GM12878 (cell line): ENCODE results near the gene NPAS3. TPM values are rescaled to one million over a fixed set of nuclear protein-coding genes. Genes with fewer than 3 reads are reported as not detected.

Experiments used
- ATAC-seq: fragments of 200-7000 bp; cut with Tn5 transposase; 3 replicates; pipeline ENCODE4 v1.9.1; 2020; ENCODE audit warnings: mild to moderate bottlenecking, moderate library complexity
- BruUV-seq: library from RNA; stranded (reverse); fragments of 400-500 nt; replicated peaks from 2 replicates; lab custom pipeline; 2021; lab: Mats Ljungman, UMichigan
- CTCF ChIA-PET: fragments of 300-600 bp; sonication (Branson Sonifier 250); formaldehyde crosslinking; extraction: SDS; loops from one replicate; lab custom pipeline; 2021; ENCODE audit warnings: inconsistent platforms; lab: Yijun Ruan, JAX
- POLR2A ChIA-PET: fragments of 350-600 bp; formaldehyde crosslinking; extraction: SDS; loops from one replicate; lab custom pipeline; 2021; ENCODE audit warnings: inconsistent platforms; lab: Charles Lee
- RAD21 ChIA-PET: fragments of 300-600 bp; sonication (Branson Sonifier 250); formaldehyde crosslinking; loops from one replicate; lab custom pipeline; 2023; ENCODE audit warnings: antibody characterized with exemption; ENCODE audit not compliant: unreplicated experiment; lab: Charles Lee
- SMC1A ChIA-PET: fragments of 300-600 bp; sonication (Branson Sonifier 250); formaldehyde crosslinking; loops from one replicate; lab custom pipeline; 2023; ENCODE audit not compliant: unreplicated experiment, uncharacterized antibody; lab: Charles Lee
- DNase-seq: peaks from one replicate; pipeline ENCODE4 v3.0.0-alpha.2; 2011; ENCODE audit warnings: low read depth, low spot score
- FAIRE-seq: peaks from 3 replicates; lab custom pipeline; 2011; peaks lifted over from hg19 to GRCh38; lab: Jason Lieb, UNC
- H2AFZ ChIP-seq: 2 replicates; pipeline ENCODE4 v1.6.0; 2011; ENCODE audit warnings: low read depth, low read length, control low read depth; ENCODE audit not compliant: control insufficient read depth
- H3K27ac ChIP-seq: 2 replicates; pipeline ENCODE4 v1.5.1; 2011; ENCODE audit warnings: control low read depth; ENCODE audit not compliant: control insufficient read depth, insufficient read depth
- H3K27me3 ChIP-seq, 2 experiments: replicated peaks in 1 of 2; 2 replicates each; pipeline versions ENCODE4 v1.6.0 to v1.6.1; 2011; ENCODE audit warnings: low read length in 1 of 2; ENCODE audit not compliant: control insufficient read depth in 2 of 2, insufficient read depth in 2 of 2
- H3K36me3 ChIP-seq, 2 experiments: 2 replicates each; pipeline ENCODE4 v1.5.1; 2011; ENCODE audit warnings: low read length in 1 of 2; ENCODE audit not compliant: control insufficient read depth in 2 of 2, insufficient read depth in 2 of 2
- H3K4me1 ChIP-seq: 2 replicates; pipeline ENCODE4 v1.6.1; 2011; ENCODE audit warnings: mild to moderate bottlenecking, low read length, moderate library complexity, mixed read lengths; ENCODE audit not compliant: control insufficient read depth, insufficient read depth
- H3K4me2 ChIP-seq: 2 replicates; pipeline ENCODE4 v1.6.0; 2011; ENCODE audit warnings: control low read depth; ENCODE audit not compliant: control insufficient read depth, insufficient read depth
- H3K4me3 ChIP-seq: fragments of 200-600 bp; sonication (generic); 2 replicates; pipeline ENCODE4 v1.5.1; 2016
- H3K79me2 ChIP-seq: 2 replicates; pipeline ENCODE4 v1.6.0; 2011; ENCODE audit warnings: low read length; ENCODE audit not compliant: control insufficient read depth, insufficient read depth
- H3K9ac ChIP-seq: 2 replicates; pipeline ENCODE4 v1.8.0; 2011; ENCODE audit warnings: low read length, control low read depth, mixed read lengths; ENCODE audit not compliant: control insufficient read depth, insufficient read depth
- H3K9me3 ChIP-seq: replicated peaks from 3 replicates; pipeline ENCODE4 v1.5.1; 2011; ENCODE audit warnings: mild to moderate bottlenecking, low read length; ENCODE audit not compliant: control insufficient read depth, insufficient read depth
- H4K20me1 ChIP-seq: 2 replicates; pipeline ENCODE4 v1.6.0; 2011; ENCODE audit not compliant: control insufficient read depth, insufficient read depth
- EGR1 ChIP-seq, 2 experiments: IDR thresholded peaks; 1 replicate in 1 of 2; 2 replicates in 1 of 2; pipeline ENCODE4 v1.6.1; 2011 to 2012; ENCODE audit warnings: low read depth in 2 of 2, low read length in 2 of 2, borderline replicate concordance in 1 of 2, mild to moderate bottlenecking in 1 of 2, moderate library complexity in 1 of 2
- IKZF2 ChIP-seq, 2 experiments: fragments of 450-650 bp; IDR thresholded peaks; 2 replicates each; pipeline ENCODE4 v1.6.1; 2017; ENCODE audit warnings: mild to moderate bottlenecking in 2 of 2, moderate library complexity in 2 of 2
- IRF3 ChIP-seq: fragments of 450-650 bp; IDR thresholded peaks from 2 replicates; pipeline ENCODE4 v1.6.1; 2014; ENCODE audit warnings: mild to moderate bottlenecking
- IRF5 ChIP-seq: fragments of 450-650 bp; IDR thresholded peaks from 2 replicates; pipeline ENCODE4 v1.6.1; 2017; ENCODE audit warnings: borderline replicate concordance
- NR2F1 ChIP-seq: fragments of 450-650 bp; conservative IDR thresholded peaks from 2 replicates; pipeline ENCODE4 v1.6.1; 2017; ENCODE audit warnings: mild to moderate bottlenecking
- POU2F2 ChIP-seq: IDR thresholded peaks from 3 replicates; pipeline ENCODE4 v1.6.1; 2011; ENCODE audit warnings: low read depth, mild to moderate bottlenecking, low read length, borderline replicate concordance
- RAD51 ChIP-seq: fragments of 450-650 bp; IDR thresholded peaks from 2 replicates; pipeline ENCODE4 v1.6.1; 2016; ENCODE audit warnings: moderate library complexity, mild to moderate bottlenecking, inconsistent platforms
- RB1 ChIP-seq: fragments of 450-650 bp; formaldehyde crosslinking; IDR thresholded peaks from 2 replicates; pipeline ENCODE4 v1.6.1; 2017; ENCODE audit warnings: mild to moderate bottlenecking, borderline replicate concordance
- STAT1 ChIP-seq: fragments of 450-650 bp; conservative IDR thresholded peaks from 2 replicates; pipeline ENCODE4 v1.6.1; 2014; ENCODE audit warnings: antibody characterized with exemption, mild to moderate bottlenecking
- SUZ12 ChIP-seq: fragments of 200-600 bp; sonication (generic); IDR thresholded peaks from one replicate; pipeline ENCODE4 v1.6.1; 2018; ENCODE audit warnings: antibody characterized with exemption, mild to moderate bottlenecking; ENCODE audit not compliant: unreplicated experiment
- YBX1 ChIP-seq: fragments of 450-650 bp; IDR thresholded peaks from 2 replicates; pipeline ENCODE4 v1.6.1; 2016; ENCODE audit warnings: antibody characterized with exemption
- YY1 ChIP-seq: IDR thresholded peaks from 2 replicates; pipeline ENCODE4 v1.6.1; 2011; ENCODE audit warnings: low read depth, mild to moderate bottlenecking, low read length
- ZNF24 ChIP-seq: fragments of 450-650 bp; IDR thresholded peaks from 2 replicates; pipeline ENCODE4 v1.6.1; 2017; ENCODE audit warnings: antibody characterized with exemption, mild to moderate bottlenecking
- ZNF274 ChIP-seq: IDR thresholded peaks from one replicate; pipeline ENCODE4 v1.8.0; 2011; ENCODE audit not compliant: insufficient read length, insufficient read depth
- ZZZ3 ChIP-seq: IDR thresholded peaks from 2 replicates; pipeline ENCODE4 v1.6.1; 2011; ENCODE audit warnings: low read depth; ENCODE audit not compliant: control insufficient read depth, insufficient read length
- WGBS: methylation state at CpG from one replicate; pipeline ENCODE4 v1.1.6; 2016; ENCODE audit warnings: low lambda C conversion rate; ENCODE audit not compliant: insufficient replicate concordance, insufficient coverage; ENCODE audit errors: missing lambda C conversion rate; 5-methylcytosine and 5-hydroxymethylcytosine counted together
- in situ Hi-C: fragments of 300-500 bp; cut with MboI; formaldehyde crosslinking; loops from 9 replicates; pipeline ENCODE4 v1.14.3; 2018; ENCODE audit warnings: mixed read lengths
- intact Hi-C: fragments of 100-400 bp; cut with micrococcal nuclease; formaldehyde crosslinking; loops from one replicate; pipeline ENCODE4 v1.14.2; 2022; ENCODE audit not compliant: unreplicated experiment
- polyA plus RNA-seq, 11 experiments: library from polyadenylated mRNA; depleted of rRNA in 4 of 11; unstranded in 6 of 11; stranded (reverse) in 5 of 11; fragments of >200 nt; fragmentation: Nextera tagmentation in 4 of 11; fragmentation: Illumina TruSeq in 1 of 11; extraction: Ambion mirVana in 4 of 11; extraction: Trizol in 1 of 11; gene quantifications; 1 replicate in 1 of 11; 2 replicates in 10 of 11; pipeline versions ENCODE4 v1.2.1 to v1.2.3, GENCODE V29; 2011 to 2016; ENCODE audit warnings: inconsistent platforms in 2 of 11, missing spikeins in 2 of 11, low read depth in 1 of 11
- total RNA-seq, 4 experiments: library from RNA; depleted of rRNA in 3 of 4; stranded (reverse); fragments of >200 nt in 3 of 4; fragmentation: Illumina TruSeq in 1 of 4; extraction: Trizol in 1 of 4; gene quantifications; 2 replicates each; pipeline versions ENCODE4 v1.2.1 to v1.2.3, GENCODE V29; 2013 to 2021
- TF ChIP-seq, protein P1 (sequence below): IDR thresholded peaks from 2 replicates; pipeline ENCODE4 v1.6.1; 2012; ENCODE audit warnings: low read length, inconsistent platforms
- TF ChIP-seq, protein P2 (sequence below): fragments of 450-650 bp; IDR thresholded peaks from 2 replicates; pipeline ENCODE4 v1.6.1; 2017; ENCODE audit warnings: low read depth, mild to moderate bottlenecking, moderate library complexity
- TF ChIP-seq, protein P3 (sequence below): fragments of 150-350 bp; IDR thresholded peaks from 2 replicates; pipeline ENCODE4 v1.6.1; 2016; ENCODE audit warnings: low read depth, low read length

Gene NPAS3
- total and polyA plus RNA-seq, 10 of the 15 experiments (the other 5 are each of a cell fraction or from before 2014, with no cell fraction given), result under 0.01 to 2.7 (median 0.03) TPM; not detected in 6

DNA sequence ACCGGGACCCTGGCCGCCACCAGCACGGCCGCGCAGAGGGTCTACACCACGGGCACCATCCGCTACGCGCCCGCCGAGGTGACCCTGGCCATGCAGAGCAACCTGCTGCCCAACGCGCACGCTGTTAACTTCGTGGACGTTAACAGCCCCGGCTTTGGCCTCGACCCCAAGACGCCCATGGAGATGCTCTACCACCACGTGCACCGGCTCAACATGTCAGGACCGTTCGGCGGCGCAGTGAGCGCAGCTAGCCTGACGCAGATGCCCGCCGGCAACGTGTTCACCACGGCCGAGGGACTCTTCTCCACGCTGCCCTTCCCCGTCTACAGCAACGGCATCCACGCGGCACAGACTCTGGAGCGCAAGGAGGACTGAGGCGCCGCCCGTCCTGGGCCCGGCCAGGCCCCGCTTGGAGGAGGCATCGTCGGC lies 862.1 kb downstream of the NPAS3 start:
- Histone ChIP-seq H2AFZ (no peak overlapping the region), H3K4me2 (no peak overlapping the region), H3K4me1 (no peaks in the 10 kb centered on the region), H4K20me1 (no peaks in the 10 kb centered on the region), H3K79me2 (no peaks in the 10 kb centered on the region), H3K27ac (no peak overlapping the region), H3K9me3 (no peaks in the 10 kb centered on the region), H3K4me3 (no peak overlapping the region), H3K36me3 (no peaks in the 10 kb centered on the region), H3K9ac (no peak overlapping the region), H3K27me3 (no peaks in the 10 kb centered on the region; a peak in 1 of 4 replicates)
- intact Hi-C loops, result no loop called here
- no TSS peak for BruUV-seq
- RAD21 ChIA-PET, result no interaction called here
- FAIRE-seq (no peak), DNase-seq (no peak), ATAC-seq (no peak)
- POLR2A ChIA-PET, result no interaction called here
- SMC1A ChIA-PET, result no interaction called here
- 78% methylated on average over 45 of the region's 45 CpGs for WGBS
- in situ Hi-C loops, result no loop called here
- TF ChIP-seq IRF5, result no peak
- TF ChIP-seq, protein P1, sequence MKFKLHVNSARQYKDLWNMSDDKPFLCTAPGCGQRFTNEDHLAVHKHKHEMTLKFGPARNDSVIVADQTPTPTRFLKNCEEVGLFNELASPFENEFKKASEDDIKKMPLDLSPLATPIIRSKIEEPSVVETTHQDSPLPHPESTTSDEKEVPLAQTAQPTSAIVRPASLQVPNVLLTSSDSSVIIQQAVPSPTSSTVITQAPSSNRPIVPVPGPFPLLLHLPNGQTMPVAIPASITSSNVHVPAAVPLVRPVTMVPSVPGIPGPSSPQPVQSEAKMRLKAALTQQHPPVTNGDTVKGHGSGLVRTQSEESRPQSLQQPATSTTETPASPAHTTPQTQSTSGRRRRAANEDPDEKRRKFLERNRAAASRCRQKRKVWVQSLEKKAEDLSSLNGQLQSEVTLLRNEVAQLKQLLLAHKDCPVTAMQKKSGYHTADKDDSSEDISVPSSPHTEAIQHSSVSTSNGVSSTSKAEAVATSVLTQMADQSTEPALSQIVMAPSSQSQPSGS, result no peak
- TF ChIP-seq ZNF24, result no peak
- TF ChIP-seq, protein P2, sequence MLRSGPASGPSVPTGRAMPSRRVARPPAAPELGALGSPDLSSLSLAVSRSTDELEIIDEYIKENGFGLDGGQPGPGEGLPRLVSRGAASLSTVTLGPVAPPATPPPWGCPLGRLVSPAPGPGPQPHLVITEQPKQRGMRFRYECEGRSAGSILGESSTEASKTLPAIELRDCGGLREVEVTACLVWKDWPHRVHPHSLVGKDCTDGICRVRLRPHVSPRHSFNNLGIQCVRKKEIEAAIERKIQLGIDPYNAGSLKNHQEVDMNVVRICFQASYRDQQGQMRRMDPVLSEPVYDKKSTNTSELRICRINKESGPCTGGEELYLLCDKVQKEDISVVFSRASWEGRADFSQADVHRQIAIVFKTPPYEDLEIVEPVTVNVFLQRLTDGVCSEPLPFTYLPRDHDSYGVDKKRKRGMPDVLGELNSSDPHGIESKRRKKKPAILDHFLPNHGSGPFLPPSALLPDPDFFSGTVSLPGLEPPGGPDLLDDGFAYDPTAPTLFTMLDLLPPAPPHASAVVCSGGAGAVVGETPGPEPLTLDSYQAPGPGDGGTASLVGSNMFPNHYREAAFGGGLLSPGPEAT, result no peak
- TF ChIP-seq EGR1 (IDR thresholded peaks at IDR 0.05; ENCODE audit: borderline replicate concordance in 1 of 2, low read depth in 2 of 2, low read length in 2 of 2), result no peak
- TF ChIP-seq ZZZ3, result no peak
- TF ChIP-seq RAD51, result no peak
- no peak for TF ChIP-seq IRF3
- TF ChIP-seq, protein P3, sequence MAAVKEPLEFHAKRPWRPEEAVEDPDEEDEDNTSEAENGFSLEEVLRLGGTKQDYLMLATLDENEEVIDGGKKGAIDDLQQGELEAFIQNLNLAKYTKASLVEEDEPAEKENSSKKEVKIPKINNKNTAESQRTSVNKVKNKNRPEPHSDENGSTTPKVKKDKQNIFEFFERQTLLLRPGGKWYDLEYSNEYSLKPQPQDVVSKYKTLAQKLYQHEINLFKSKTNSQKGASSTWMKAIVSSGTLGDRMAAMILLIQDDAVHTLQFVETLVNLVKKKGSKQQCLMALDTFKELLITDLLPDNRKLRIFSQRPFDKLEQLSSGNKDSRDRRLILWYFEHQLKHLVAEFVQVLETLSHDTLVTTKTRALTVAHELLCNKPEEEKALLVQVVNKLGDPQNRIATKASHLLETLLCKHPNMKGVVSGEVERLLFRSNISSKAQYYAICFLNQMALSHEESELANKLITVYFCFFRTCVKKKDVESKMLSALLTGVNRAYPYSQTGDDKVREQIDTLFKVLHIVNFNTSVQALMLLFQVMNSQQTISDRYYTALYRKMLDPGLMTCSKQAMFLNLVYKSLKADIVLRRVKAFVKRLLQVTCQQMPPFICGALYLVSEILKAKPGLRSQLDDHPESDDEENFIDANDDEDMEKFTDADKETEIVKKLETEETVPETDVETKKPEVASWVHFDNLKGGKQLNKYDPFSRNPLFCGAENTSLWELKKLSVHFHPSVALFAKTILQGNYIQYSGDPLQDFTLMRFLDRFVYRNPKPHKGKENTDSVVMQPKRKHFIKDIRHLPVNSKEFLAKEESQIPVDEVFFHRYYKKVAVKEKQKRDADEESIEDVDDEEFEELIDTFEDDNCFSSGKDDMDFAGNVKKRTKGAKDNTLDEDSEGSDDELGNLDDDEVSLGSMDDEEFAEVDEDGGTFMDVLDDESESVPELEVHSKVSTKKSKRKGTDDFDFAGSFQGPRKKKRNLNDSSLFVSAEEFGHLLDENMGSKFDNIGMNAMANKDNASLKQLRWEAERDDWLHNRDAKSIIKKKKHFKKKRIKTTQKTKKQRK, result no peak
- no peak for TF ChIP-seq STAT1
- no peak for TF ChIP-seq IKZF2 (IDR thresholded peaks at IDR 0.05)
- no peak for TF ChIP-seq POU2F2
- TF ChIP-seq YBX1, result no peak
- no peak for TF ChIP-seq SUZ12
- TF ChIP-seq YY1, result no peak
- no peak for TF ChIP-seq RB1
- no peak for TF ChIP-seq ZNF274
- TF ChIP-seq NR2F1, result no peak
- CTCF ChIA-PET, result no interaction called here
